ENCODE results near the gene LRMDA.

- TF ChIP-seq CTCF (IDR thresholded peaks at IDR 0.05), result no peak
- no peak for TF ChIP-seq EZH2phosphoT487 (IDR thresholded peaks at IDR 0.05)
These were observed 495.3 kb downstream of the LRMDA start for GRCh38 chr10:75926763-75927162.

Data from neural progenitor cell (in vitro differentiated cells).